PC-9 (cell line): ENCODE results near the gene AFAP1. TPM values are rescaled to one million over a fixed set of nuclear protein-coding genes. Genes with fewer than 3 reads are reported as not detected.

Source experiments
- BruUV-seq: library from RNA; stranded (reverse); fragments of 400-500 nt; replicated peaks from 2 replicates; lab custom pipeline; 2021; lab: Mats Ljungman, UMichigan
- CTCF ChIA-PET: fragments of 300-600 bp; sonication (Branson Sonifier 250); formaldehyde crosslinking; loops from one replicate; lab custom pipeline; 2022; ENCODE audit warnings: antibody characterized with exemption; lab: Charles Lee
- POLR2A ChIA-PET: fragments of 300-600 bp; sonication (Branson Sonifier 250); formaldehyde crosslinking; loops from one replicate; lab custom pipeline; 2022; ENCODE audit warnings: antibody characterized with exemption; ENCODE audit not compliant: unreplicated experiment; lab: Charles Lee
- DNase-seq, 2 experiments: peaks; one replicate each; pipeline versions ENCODE4 v3.0.0 to v3.0.0-alpha.2; 2015 to 2022; ENCODE audit warnings: mixed read lengths in 1 of 2
- H2AFZ ChIP-seq: fragments of 200-600 bp; sonication (generic); 2 replicates; pipeline ENCODE4 v1.8.1; 2017; ENCODE audit warnings: antibody characterized with exemption
- H3F3A ChIP-seq: fragments of 200-600 bp; sonication (generic); 2 replicates; pipeline ENCODE4 v1.8.1; 2017; ENCODE audit warnings: antibody characterized with exemption, mild to moderate bottlenecking, low read depth; ENCODE audit not compliant: insufficient read depth
- H3K27ac ChIP-seq: fragments of 200-600 bp; sonication (generic); 2 replicates; pipeline ENCODE4 v1.6.1; 2016; ENCODE audit warnings: mixed run types
- H3K27me3 ChIP-seq: fragments of 200-600 bp; sonication (generic); 2 replicates; pipeline ENCODE4 v1.6.1; 2016; ENCODE audit warnings: low read depth, mixed run types; ENCODE audit not compliant: insufficient read depth
- H3K36me3 ChIP-seq: fragments of 200-600 bp; sonication (generic); 2 replicates; pipeline ENCODE4 v1.6.1; 2016; ENCODE audit warnings: low read depth, mixed run types
- H3K4me1 ChIP-seq: fragments of 200-600 bp; sonication (generic); replicated peaks from 2 replicates; pipeline ENCODE4 v1.6.1; 2016; ENCODE audit warnings: mixed run types; ENCODE audit not compliant: insufficient read depth
- H3K4me2 ChIP-seq: fragments of 200-600 bp; sonication (generic); 2 replicates; pipeline ENCODE4 v1.6.1; 2017; ENCODE audit warnings: mixed run types
- H3K4me3 ChIP-seq: fragments of 200-600 bp; sonication (generic); 2 replicates; pipeline ENCODE4 v1.6.1; 2016; ENCODE audit warnings: mixed run types
- H3K79me2 ChIP-seq: fragments of 200-600 bp; sonication (generic); 2 replicates; pipeline ENCODE4 v1.6.1; 2017; ENCODE audit warnings: low read depth, mixed run types
- H3K9me2 ChIP-seq: fragments of 200-600 bp; sonication (generic); 2 replicates; pipeline ENCODE4 v1.8.1; 2017; ENCODE audit warnings: mild to moderate bottlenecking; ENCODE audit not compliant: insufficient read depth
- H3K9me3 ChIP-seq: fragments of 200-600 bp; sonication (generic); 2 replicates; pipeline ENCODE4 v1.8.1; 2016; ENCODE audit warnings: low read depth; ENCODE audit not compliant: insufficient read depth
- H4K20me1 ChIP-seq: fragments of 200-600 bp; sonication (generic); 2 replicates; pipeline ENCODE4 v1.8.1; 2017; ENCODE audit not compliant: insufficient read depth
- EZH2 ChIP-seq: fragments of 200-600 bp; sonication (generic); IDR thresholded peaks from 2 replicates; pipeline ENCODE4 v1.8.0; 2017; ENCODE audit warnings: antibody characterized with exemption, low read depth
- intact Hi-C: fragments of 100-400 bp; cut with micrococcal nuclease; formaldehyde crosslinking; loops from one replicate; pipeline ENCODE4 v1.10.0; 2022; ENCODE audit not compliant: unreplicated experiment
- total RNA-seq: library from RNA; stranded (reverse); gene quantifications from 2 replicates; pipeline ENCODE4 v1.2.3, GENCODE V29; 2021
- TF ChIP-seq, protein P1 (sequence below): fragments of 200-600 bp; sonication (generic); conservative IDR thresholded peaks from 2 replicates; pipeline ENCODE4 v1.6.1; 2017; ENCODE audit warnings: mixed run types, antibody characterized with exemption, mild to moderate bottlenecking, moderate library complexity

AFAP1 gene
- total RNA-seq, 1 experiment from 2014 or later: 69.6 TPM

DNA sequence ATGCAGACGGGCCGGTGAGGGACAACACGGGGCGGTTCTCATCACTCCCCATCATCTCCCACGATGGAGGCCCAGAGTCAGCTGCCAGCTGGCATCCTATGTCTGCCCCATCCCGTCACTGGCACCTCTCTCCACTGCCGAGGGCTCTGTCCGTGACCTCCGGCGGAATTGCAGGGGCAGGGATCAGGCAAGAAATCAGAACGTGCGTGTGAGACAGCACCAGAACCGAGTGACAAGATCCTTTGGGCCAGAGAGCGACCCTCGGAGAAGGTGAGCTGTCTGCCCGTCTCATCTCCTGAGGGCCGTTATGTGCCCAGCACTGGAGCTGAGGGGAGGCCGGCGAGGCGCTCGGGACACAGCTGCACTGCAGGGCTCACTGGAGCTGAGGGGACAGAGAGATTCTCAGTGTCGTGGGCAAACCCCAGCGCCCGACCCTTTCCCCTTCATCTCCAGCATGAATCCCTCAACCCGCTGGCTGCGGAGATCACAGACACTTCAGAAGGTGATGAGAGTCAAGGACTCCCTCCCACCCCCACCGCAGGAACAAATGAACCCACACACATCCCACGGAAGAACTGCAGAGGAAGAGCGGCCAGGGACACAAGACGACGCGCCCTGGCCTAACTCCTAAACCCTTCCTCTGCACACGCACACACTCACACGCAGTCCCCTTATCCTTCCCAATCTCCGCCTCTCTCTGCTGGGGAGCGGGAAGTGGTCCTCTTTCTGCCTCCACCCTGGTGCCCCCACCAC lies 128.7 kb downstream of the AFAP1 start:
- no peak overlapping the region for H3K4me2 ChIP-seq
- intact Hi-C loops: no loop called here

DNA sequence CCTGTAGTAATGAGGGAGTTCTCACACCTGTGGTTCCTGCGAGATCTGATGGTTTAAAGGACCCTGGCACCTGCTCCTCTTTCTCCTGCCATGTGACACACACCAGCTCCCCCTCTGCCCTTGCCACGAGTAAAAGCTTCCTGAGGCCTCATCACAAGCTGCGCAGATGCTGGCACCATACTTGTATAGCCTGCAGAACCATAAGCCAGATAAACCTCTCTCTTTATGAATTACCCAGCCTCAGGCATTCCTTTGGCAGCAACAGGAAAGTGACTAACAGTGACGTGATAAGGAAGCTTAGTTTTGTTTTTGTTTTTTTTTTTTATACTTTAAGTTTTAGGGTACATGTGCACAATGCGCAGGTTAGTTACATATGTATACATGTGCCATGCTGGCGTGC lies 130.9 kb downstream of the AFAP1 start:
- Histone ChIP-seq H3K27me3 (no peaks in the 10 kb centered on the region), H3K27ac (no peak overlapping the region), H3K36me3 (peaks cover 16% of the 10 kb centered on the region), H4K20me1 (no peaks in the 10 kb centered on the region; the same call in none of the 2 replicates), H3K9me3 (no peaks in the 10 kb centered on the region; the same call in 1 of the 2 replicates), H3F3A (peaks cover 45% of the 10 kb centered on the region; the same call in 1 of the 2 replicates), H3K4me2 (no peak overlapping the region), H3K4me3 (no peak overlapping the region), H3K79me2 (peaks cover 1% of the 10 kb centered on the region; the same call in 1 of the 2 replicates), H2AFZ (no peak overlapping the region), H3K4me1 (peaks cover 25% of the 10 kb centered on the region), H3K9me2 (no peaks in the 10 kb centered on the region)
- peak in 1 of 2 experiments; percentile 47 for DNase-seq
- CTCF ChIA-PET: interaction anchor here (1.0 kb wide), 1 partner anchor 162 kb away, joined by 7 read pairs; no protein-coding TSS in a partner anchor
- POLR2A ChIA-PET: no interaction called here
- TF ChIP-seq, protein P1, sequence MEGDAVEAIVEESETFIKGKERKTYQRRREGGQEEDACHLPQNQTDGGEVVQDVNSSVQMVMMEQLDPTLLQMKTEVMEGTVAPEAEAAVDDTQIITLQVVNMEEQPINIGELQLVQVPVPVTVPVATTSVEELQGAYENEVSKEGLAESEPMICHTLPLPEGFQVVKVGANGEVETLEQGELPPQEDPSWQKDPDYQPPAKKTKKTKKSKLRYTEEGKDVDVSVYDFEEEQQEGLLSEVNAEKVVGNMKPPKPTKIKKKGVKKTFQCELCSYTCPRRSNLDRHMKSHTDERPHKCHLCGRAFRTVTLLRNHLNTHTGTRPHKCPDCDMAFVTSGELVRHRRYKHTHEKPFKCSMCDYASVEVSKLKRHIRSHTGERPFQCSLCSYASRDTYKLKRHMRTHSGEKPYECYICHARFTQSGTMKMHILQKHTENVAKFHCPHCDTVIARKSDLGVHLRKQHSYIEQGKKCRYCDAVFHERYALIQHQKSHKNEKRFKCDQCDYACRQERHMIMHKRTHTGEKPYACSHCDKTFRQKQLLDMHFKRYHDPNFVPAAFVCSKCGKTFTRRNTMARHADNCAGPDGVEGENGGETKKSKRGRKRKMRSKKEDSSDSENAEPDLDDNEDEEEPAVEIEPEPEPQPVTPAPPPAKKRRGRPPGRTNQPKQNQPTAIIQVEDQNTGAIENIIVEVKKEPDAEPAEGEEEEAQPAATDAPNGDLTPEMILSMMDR: no peak
- no peak for TF ChIP-seq EZH2
- intact Hi-C loops: no loop called here
- no TSS peak for BruUV-seq

More for the DNA sequence above, 128.7 kb downstream of the AFAP1 start:
- Histone ChIP-seq H3K79me2 (peaks cover 3% of the 10 kb centered on the region; the same call in 1 of the 2 replicates), H3K36me3 (peaks cover 23% of the 10 kb centered on the region), H3K4me3 (no peak overlapping the region), H3K9me3 (no peaks in the 10 kb centered on the region; the same call in 1 of the 2 replicates), H4K20me1 (peaks cover 6% of the 10 kb centered on the region), H2AFZ (no peak overlapping the region), H3K27me3 (no peaks in the 10 kb centered on the region), H3F3A (peaks cover 27% of the 10 kb centered on the region; the same call in 1 of the 2 replicates), H3K4me1 (peaks cover 14% of the 10 kb centered on the region), H3K27ac (no peak overlapping the region), H3K9me2 (no peaks in the 10 kb centered on the region)
- CTCF ChIA-PET: no interaction called here
- TF ChIP-seq, protein P1: no peak
- no peak for TF ChIP-seq EZH2
- BruUV-seq: no TSS peak
- DNase-seq: no peak
- POLR2A ChIA-PET: no interaction called here

DNA sequence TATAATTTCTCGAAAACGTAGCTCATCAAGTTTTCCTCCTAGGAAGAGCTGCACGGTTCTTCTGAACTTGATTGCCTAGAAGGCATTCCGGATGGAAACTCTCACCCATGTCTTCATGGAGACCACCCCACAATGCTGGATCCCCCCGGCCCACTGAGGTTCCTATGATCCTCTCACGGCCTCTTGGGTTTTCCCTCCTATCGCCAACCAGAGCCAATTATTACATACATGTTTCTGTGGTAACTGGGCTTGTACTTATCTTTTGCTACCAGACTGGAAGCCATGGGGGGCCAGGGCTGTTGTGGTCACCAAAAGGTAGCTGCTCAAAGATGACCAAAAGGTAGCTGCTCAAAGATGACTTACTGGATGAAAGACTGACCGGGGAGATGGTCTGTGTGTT lies 131.5 kb downstream of the AFAP1 start:
- intact Hi-C loops: no loop called here
- no peaks in the 10 kb centered on the region for H3K27me3 ChIP-seq
- no peaks in the 10 kb centered on the region; the same call in 1 of the 2 replicates for H3K9me3 ChIP-seq
- peaks cover 25% of the 10 kb centered on the region for H3K4me1 ChIP-seq
- no peaks in the 10 kb centered on the region for H3K9me2 ChIP-seq
- H4K20me1 ChIP-seq: no peaks in the 10 kb centered on the region; the same call in 1 of the 2 replicates
- H3K79me2 ChIP-seq: peaks cover 4% of the 10 kb centered on the region; the same call in 1 of the 2 replicates
- no peak overlapping the region for H2AFZ ChIP-seq
- POLR2A ChIA-PET: no interaction called here
- no peak for DNase-seq
- no peak for TF ChIP-seq EZH2
- TF ChIP-seq, protein P1: no peak
- H3K36me3 ChIP-seq: peaks cover 16% of the 10 kb centered on the region
- no peak overlapping the region for H3K4me3 ChIP-seq
- CTCF ChIA-PET: interaction anchor here (0.7 to 1.0 kb wide), 2 partner anchors 162 to 199 kb away, joined by 3 to 7 read pairs; no protein-coding TSS in a partner anchor
- BruUV-seq: no TSS peak
- H3K27ac ChIP-seq: no peak overlapping the region
- H3K4me2 ChIP-seq: no peak overlapping the region
- peaks cover 49% of the 10 kb centered on the region; the same call in 1 of the 2 replicates for H3F3A ChIP-seq
